ENCODE data around the gene CEACAM4. TPM values are rescaled to one million over a fixed set of nuclear protein-coding genes. Genes with fewer than 3 reads are reported as not detected.
"Not testable (repeated sequence)": the region's sequence is repeated elsewhere in the genome, so short reads cannot be mapped to it uniquely, and the experiment has no call there.

CEACAM4 gene
- total RNA-seq, 1 donor from 2014 or later, result not detected

DNA sequence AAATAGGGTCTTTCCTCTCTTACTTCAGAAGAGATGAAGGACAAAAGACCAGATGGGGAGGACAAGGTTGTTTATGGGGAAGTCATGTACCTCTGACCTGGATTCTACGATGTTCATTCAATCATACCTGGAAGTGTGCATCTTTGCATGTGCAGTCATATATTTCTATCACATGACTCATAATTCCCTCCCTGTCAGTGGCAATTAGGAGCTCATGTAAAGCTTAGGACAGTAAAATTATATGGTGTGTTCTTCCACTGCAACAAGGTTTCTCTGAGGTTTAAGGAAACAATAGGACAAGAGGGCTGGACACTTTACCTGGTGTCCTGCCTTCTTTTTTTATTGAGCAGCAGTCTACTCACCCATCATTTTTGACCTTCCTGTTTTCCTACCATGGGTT is 41.4 kb upstream of the CEACAM4 start:
- H3K36me3 Mint-ChIP-seq, result no peaks in the 10 kb centered on the region
- Histone ChIP-seq H3K79me2 (ENCODE audit: low read depth) (no peaks in the 10 kb centered on the region), H2AFZ (replicated peaks) (no peak overlapping the region), H3K4me1 (no peaks in the 10 kb centered on the region), H3K4me2 (no peak overlapping the region), H3K27me3 (no peaks in the 10 kb centered on the region), H3F3A (ENCODE audit: low read depth) (no peaks in the 10 kb centered on the region), H3K36me3 (no peaks in the 10 kb centered on the region), H3K9ac (no peak overlapping the region), H3K4me3 (no peak overlapping the region), H3K27ac (no peak overlapping the region), H4K20me1 (ENCODE audit: low read depth) (no peaks in the 10 kb centered on the region), H3K9me3 (ENCODE audit: low read depth) (peaks cover 28% of the 10 kb centered on the region)
- DNase-seq (ENCODE audit: low spot score), result no peak
- peaks cover 13% of the 10 kb centered on the region for H3K9me3 Mint-ChIP-seq
- H3K27me3 Mint-ChIP-seq (ENCODE audit: insufficient read depth, low read depth), result peaks cover 2% of the 10 kb centered on the region
- H3K4me3 Mint-ChIP-seq, result no peak overlapping the region
- H3K27ac Mint-ChIP-seq, result no peak overlapping the region
- TF ChIP-seq CTCF (IDR thresholded peaks at IDR 0.05), result no peak
- no peak for TF ChIP-seq EZH2phosphoT487 (IDR thresholded peaks at IDR 0.05)
- no peak for TF ChIP-seq EZH2 (IDR thresholded peaks at IDR 0.05)
- no peaks in the 10 kb centered on the region for H3K4me1 Mint-ChIP-seq

DNA sequence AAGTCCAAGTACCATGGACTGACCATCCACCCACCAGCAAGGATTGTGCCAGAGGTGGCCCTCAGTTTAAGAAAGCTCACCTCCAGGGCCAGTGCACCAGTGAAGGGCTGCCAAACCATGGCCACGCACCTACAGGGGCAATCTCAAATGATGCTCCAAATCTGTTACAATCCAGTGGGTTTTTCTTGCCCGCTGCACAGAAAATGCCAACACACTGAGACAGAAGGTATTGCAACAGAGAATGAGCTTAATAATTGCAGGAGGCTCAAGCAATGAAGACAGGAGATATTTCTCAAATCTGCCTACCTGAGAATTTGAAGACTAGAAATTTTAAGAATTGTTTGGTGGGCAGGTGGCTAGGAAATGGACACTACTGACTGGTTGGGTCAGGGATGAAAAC is 39.2 kb upstream of the CEACAM4 start:
- no peaks in the 10 kb centered on the region for H3K79me2 ChIP-seq (ENCODE audit: low read depth)
- no peak overlapping the region for H3K4me3 ChIP-seq
- no peaks in the 10 kb centered on the region for H3K27me3 ChIP-seq
- Mint-ChIP-seq H3K27ac (no peak overlapping the region), H3K9me3 (peaks cover 13% of the 10 kb centered on the region), H3K27me3 (ENCODE audit: insufficient read depth, low read depth) (peaks cover 2% of the 10 kb centered on the region), H3K4me1 (no peaks in the 10 kb centered on the region), H3K36me3 (no peaks in the 10 kb centered on the region), H3K4me3 (no peak overlapping the region)
- no peak overlapping the region for H3K4me2 ChIP-seq
- no peak overlapping the region for H3K27ac ChIP-seq
- H3K9me3 ChIP-seq (ENCODE audit: low read depth), result peaks cover 21% of the 10 kb centered on the region
- no peaks in the 10 kb centered on the region for H3K4me1 ChIP-seq
- H4K20me1 ChIP-seq (ENCODE audit: low read depth), result no peaks in the 10 kb centered on the region
- no peak for DNase-seq (ENCODE audit: low spot score)
- no peak overlapping the region for H2AFZ ChIP-seq (replicated peaks)
- H3K9ac ChIP-seq, result no peak overlapping the region
- no peak for TF ChIP-seq EZH2 (IDR thresholded peaks at IDR 0.05)
- TF ChIP-seq EZH2phosphoT487 (IDR thresholded peaks at IDR 0.05), result no peak
- no peaks in the 10 kb centered on the region for H3F3A ChIP-seq (ENCODE audit: low read depth)
- no peaks in the 10 kb centered on the region for H3K36me3 ChIP-seq

DNA sequence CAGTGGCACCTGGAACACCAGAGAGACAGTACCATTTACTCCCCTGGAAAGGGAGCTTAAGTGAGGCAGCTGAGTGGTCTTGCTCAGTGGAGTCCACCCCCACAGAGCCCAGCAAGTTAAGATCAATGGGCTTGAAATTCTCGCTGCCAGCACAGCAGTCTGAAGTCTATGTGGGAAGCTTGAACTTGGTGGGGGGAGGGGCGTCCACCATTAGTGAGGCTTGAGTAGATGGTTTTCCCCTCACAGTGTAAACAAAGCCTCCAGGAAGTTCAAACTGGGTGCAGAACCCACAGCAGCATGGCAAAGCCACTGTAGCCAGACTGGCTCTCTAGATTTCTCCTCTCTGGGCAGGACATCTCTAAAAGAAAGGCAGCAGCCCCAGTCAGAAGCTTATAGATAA is 30.3 kb upstream of the CEACAM4 start:
- Histone ChIP-seq H4K20me1 (ENCODE audit: low read depth) (no peaks in the 10 kb centered on the region), H3K4me1 (no peaks in the 10 kb centered on the region), H3K4me2 (no peak overlapping the region), H3K4me3 (no peak overlapping the region), H3K79me2 (ENCODE audit: low read depth) (no peaks in the 10 kb centered on the region), H3K36me3 (no peaks in the 10 kb centered on the region), H3K27ac (no peak overlapping the region), H3F3A (ENCODE audit: low read depth) (no peaks in the 10 kb centered on the region), H3K9ac (no peak overlapping the region), H3K27me3 (no peaks in the 10 kb centered on the region), H2AFZ (replicated peaks) (no peak overlapping the region), H3K9me3 (ENCODE audit: low read depth) (peaks cover 16% of the 10 kb centered on the region)
- Mint-ChIP-seq H3K4me3 (no peak overlapping the region), H3K36me3 (no peaks in the 10 kb centered on the region), H3K27me3 (ENCODE audit: insufficient read depth, low read depth) (peaks cover 5% of the 10 kb centered on the region), H3K27ac (no peak overlapping the region), H3K9me3 (no peaks in the 10 kb centered on the region), H3K4me1 (no peaks in the 10 kb centered on the region)
- DNase-seq (ENCODE audit: low spot score), result no peak
- TF ChIP-seq EZH2 (IDR thresholded peaks at IDR 0.05) (no peak), EZH2phosphoT487 (IDR thresholded peaks at IDR 0.05) (no peak), CTCF (IDR thresholded peaks at IDR 0.05) (no peak)

GRCh38 chr19:41656756-41657155 is 29.9 kb upstream of the CEACAM4 start:
- not testable (repeated sequence) for H3K4me1 Mint-ChIP-seq; H3K36me3 ChIP-seq; H3F3A ChIP-seq (ENCODE audit: low read depth); H3K4me3 Mint-ChIP-seq; H3K27me3 ChIP-seq; H3K27ac ChIP-seq; H3K27ac Mint-ChIP-seq; H4K20me1 ChIP-seq (ENCODE audit: low read depth); H3K4me1 ChIP-seq; H3K36me3 Mint-ChIP-seq; H3K27me3 Mint-ChIP-seq (ENCODE audit: insufficient read depth, low read depth); H2AFZ ChIP-seq (replicated peaks); DNase-seq (ENCODE audit: low spot score); H3K9me3 Mint-ChIP-seq; H3K4me2 ChIP-seq; H3K9ac ChIP-seq; H3K4me3 ChIP-seq; H3K79me2 ChIP-seq (ENCODE audit: low read depth)
- peaks cover 16% of the 10 kb centered on the region for H3K9me3 ChIP-seq (ENCODE audit: low read depth)

Measured in neural progenitor cell (in vitro differentiated cells).